NCI-H345 treated with DMSO at 0.1 percent for 48 hours (cell line): Measurements from ENCODE around the gene FGF9.

ENCODE experiments used
- DNase-seq: peaks from one replicate; lab custom pipeline; 2025; ENCODE audit not compliant: unreplicated experiment; lab: John Stamatoyannopoulos, UW

The FGF9 gene

GRCh38 chr13:21752501-21752900 lies 81.6 kb downstream of the FGF9 start:
- no peak for DNase-seq

GRCh38 chr13:21753117-21753729 lies 82.3 kb downstream of the FGF9 start:
- DNase-seq: no peak
